HPDE6-E6E7 (cell line): ENCODE results near the gene DYNLL2.
"Not testable (repeated sequence)": the region's sequence is repeated elsewhere in the genome, so short reads cannot be mapped to it uniquely, and the experiment has no call there.

Experiments
- DNase-seq: peaks from one replicate; pipeline ENCODE4 v3.0.0; 2011; ENCODE audit warnings: missing footprints; ENCODE audit errors: extremely low spot score

The DYNLL2 gene

DNA sequence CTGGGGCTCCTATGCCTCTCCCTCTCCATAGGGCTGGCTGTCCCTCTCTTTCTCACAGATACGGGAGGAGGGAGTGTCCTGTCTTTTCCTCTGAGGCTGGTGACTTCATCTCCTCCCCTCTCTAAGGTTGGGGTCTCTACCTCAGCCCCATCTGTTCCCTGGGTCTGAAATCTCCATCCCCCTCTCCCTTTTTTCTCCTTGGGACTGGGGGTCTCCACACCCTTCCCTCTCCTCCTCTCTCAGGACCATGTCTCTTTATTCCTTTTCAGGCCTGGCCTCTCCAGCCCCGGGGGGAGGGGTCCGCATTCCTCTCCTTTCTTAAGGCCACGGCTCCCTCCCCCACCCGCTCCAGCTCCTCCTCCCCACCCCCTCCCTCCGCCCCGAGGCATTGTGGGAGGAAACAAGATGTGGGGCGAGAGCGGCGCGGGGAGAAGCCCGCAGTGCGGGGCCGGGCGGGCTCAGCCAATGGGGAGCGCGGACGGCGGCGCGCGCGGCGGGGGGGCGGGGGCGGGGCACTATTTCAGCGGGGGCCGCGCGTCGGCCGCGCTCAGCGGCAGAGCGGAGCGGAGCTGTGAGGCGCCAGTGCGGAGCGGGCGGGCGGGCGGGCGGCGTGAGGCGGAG, at the start of gene DYNLL2:
TSS of gene DYNLL2 (plus strand) at position 550 of the 621 bp plus-strand sequence. CDS start 3,672 bp downstream, outside the sequence.
- peak; percentile 87 for DNase-seq

DNA sequence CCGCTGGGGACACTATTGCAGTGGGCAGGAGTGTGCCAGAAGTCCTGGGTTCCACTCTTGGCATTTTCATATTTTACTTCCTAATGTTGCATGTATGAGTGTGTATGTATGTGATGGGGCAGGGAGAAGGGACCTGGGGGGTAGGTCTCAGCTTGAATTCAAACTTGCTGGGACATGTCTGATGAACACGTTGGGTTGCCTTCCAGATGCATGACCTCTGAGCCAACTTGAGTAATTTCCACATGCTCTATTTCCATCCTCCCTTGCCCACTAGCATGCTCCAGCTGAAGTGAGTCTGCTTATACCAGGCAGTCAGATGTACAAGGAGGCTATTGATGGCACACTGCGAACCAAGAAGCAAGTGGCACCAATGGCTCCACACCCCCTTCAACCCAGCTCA, 43.2 kb upstream of the DYNLL2 start:
- no peak for DNase-seq

DNA sequence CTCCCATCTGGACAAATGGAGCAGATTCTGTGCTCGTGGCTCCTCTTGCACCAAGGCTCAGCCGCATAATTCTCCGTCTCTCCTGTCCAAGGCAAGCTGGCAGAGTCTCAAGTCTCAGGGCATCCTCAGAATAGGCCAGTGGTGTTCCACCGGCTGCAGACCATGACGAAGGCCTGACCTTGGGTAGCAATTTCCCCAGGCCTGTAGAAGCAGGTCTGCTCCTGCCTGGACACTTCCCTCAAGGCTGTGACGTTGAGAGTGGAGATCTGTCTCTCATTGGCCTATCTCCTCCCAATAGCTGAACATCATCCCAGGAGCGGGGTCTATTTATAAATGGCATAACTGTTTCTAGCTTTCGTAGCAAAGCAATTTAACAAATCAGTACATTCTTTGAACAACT, 42.8 kb upstream of the DYNLL2 start:
- no peak for DNase-seq

DNA sequence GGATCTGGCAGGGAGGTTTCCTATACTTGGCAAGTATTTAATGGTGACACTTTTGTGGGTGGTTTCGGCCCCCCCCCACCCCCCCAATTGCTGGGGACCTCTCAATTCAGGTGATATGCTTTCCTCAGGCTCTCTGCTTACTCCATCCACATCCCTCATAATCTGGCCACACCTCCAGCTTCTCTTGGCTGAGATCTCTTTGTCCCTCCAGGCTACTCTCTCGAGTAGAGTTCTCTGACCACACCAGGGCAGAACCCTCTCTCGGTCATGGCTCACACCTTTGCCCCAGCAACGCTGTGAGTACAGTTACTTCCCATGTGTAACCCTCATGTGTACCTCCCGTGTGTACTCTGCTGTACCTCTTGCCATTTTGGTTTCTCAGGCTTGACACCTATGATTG, 42.1 kb upstream of the DYNLL2 start:
- DNase-seq = no peak

DNA sequence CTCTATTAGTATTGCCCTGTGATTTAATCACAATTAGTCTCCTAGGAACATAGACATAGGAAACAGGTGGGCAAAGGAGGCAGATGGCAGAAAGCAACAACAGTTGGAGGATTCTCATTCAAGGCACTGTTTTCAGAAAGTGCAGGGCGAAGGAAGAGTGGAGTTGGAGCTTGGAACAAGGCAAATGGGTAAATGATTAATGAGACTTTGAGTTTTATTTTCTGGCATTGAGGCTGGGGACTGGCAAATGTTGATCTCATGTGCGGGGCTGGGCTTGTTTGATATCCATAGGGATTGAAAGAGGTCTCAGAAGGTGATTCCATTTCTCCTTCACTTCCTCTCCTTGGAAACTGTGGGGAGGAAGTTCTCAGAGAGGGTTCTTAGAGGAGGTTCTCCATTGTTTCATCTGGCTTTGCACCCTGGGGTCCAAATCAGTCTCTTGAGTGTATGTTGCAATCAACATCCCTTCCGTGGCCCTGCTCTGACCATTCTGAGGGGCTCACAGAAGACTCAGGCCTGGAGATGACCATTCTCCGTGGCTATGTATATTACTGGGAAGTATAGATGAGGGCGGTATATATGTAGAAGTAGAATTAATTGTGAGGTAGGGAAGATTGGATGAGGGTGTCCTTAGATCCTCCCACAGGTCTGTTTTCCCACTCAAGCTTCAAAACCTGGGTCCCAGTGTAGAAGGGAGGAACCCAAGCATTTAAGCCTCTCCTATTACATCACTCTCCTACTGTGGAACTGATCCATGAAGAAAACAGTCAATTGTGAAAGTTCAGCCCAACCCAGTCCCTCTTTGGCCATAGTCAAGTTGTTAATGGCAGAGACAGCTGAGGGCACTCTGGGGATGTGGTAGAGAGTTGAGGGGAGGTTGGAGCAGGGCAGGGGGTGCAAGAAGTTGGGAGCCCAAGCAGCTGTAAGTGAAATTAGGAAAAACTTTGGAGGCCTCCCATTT, 39.7 kb upstream of the DYNLL2 start:
- no peak for DNase-seq

DNA sequence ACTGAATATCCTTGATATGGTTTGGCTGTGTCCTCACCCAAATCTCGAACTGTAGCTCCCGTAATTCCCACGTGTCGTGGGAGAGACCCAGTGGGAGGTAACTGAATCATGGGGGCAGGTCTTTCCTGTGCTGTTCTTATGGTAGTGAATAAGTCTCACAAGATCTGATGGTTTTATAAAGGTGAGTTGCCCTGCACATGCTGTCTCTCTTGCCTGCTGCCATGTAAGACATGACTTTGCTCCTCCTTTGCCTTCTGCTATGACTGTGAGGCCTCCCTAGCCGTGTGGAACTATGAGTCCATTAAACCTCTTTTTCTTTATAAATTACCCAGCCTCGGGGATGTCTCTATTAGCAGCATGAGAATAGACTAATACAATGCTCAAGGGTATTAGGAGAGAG, 39.0 kb upstream of the DYNLL2 start:
- not testable (repeated sequence) for DNase-seq

DNA sequence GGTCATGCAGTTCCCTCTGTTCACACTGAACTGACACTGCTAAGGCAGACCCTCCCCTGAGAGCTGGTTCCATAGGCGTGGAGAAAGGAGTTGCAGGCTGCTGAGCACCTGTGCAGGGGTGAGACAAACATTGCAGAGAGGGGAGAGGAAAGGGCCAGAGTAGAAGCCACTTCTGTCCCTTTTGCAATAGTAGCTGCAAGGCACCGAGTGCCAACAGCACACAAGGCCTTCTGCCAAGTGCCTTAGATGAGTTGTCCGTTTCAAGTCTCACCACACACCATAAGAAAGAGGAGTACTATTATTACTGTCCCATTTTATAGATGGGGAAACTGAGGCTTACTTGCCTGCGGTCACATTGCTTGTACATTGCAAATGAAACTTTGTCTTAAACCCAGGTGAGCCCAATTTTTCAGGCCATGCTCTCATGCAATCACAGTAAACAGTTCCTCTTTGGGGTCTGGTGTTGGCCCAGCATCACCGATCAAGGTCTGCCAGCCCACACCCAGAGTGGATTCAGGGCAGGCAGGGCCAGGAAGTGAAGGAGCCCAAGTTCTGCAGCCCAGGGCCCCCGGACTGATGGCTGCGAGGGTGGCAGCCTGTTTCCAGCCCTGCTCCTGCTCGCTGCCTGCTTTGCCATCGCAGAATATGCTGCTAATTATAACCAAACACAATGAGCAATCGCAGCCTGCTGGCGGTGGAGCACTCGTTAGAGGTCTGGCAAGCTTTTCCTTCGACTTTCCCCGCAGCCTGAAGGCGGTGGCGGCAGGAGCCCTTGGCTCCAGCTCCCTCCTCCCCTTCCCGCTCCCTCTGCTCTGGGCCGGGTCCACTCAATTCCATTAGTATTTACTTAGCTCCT, 36.8 kb upstream of the DYNLL2 start:
- no peak for DNase-seq

DNA sequence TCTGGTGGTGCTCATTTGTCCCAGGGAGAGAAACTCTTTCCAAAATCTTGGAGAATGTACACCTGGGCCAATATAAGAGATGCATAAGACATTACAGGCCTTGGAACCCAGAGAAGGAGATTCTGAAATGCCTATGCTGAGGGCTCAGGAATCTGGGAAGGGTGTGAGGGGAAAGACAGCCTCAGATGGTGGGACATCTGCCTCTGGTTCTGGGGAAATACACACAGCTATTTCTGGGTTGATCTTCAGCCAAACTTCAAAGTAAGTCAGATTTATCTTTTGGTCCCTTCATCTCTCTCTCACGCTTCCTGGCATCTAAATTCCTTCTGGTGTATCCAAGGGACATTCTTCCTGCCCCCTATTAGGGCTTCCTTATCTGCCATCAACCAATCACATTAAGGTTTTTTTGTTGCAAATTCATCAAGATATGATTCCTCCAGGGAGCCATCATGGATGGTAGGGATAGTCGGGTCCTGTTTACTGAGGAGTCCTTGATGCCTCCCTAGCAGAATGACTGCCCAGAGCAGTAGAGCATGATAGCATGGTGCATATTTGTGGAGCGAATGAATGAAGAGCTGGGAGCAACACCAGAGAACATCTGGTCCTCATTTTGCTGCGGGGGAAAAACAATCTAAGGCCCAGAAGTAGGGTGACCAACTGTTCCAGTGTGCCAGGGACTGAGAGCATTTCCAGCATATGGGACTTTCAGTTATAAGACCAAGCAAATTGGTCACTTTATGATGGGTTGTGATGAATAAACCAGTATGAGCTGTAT, 35.7 kb upstream of the DYNLL2 start:
- DNase-seq = no peak

DNA sequence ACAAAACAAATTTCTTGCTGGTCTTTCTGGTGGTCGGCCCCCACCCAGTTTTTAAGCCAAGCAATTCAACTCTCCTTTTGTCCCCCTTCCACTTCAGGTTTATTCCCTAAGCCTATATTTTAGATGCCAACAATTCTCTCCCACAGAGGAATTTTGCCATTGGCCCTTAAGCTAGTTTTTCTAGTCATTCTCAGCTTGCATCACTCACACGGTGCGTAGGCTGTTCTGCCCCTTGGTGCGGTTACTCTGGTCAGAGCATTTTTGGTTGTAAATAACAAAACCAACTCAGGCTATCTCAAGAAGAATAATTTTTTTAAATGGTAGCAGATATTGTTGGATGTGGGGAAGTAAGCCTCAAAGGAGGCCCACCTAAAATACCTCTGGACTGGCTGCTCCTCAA, 33.7 kb upstream of the DYNLL2 start:
- DNase-seq = no peak

DNA sequence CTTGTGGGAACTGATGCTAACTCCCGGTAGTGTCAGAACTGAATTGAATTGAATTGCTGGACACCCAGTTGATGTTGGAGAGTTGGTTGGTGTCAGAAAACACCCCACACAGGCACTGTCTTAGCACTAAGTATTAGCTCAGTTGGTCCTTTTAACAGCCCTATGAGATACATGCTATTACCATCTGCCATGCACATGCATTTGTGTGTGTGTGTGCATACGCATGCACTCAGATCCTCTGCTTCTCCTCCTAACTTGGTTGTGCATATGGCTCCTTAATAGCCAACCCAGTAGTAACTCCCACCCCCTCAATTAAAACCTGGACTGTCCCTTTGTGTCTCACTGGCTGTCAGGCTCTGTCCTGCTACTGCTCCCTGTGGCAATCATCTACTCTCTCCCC, 32.3 kb upstream of the DYNLL2 start:
- DNase-seq = no peak

DNA sequence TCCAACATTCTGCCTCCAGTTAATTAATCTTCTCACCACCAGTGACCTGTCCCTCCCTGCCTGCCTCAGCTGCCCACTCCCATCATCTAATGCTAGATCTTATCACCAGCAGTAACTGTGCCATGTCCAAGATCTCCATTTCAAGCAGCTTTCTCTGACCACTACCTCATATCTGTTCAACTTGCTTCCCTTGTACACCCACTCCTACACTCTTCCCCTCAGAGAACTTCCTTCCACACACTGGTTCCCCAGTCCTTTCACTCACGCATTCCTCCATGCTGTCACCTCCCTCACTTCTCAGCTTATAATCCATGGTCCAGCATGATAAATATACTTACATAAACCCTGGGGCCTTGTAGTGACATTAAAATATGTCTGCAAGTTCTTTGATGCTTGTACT, 31.8 kb upstream of the DYNLL2 start:
- DNase-seq = no peak

DNA sequence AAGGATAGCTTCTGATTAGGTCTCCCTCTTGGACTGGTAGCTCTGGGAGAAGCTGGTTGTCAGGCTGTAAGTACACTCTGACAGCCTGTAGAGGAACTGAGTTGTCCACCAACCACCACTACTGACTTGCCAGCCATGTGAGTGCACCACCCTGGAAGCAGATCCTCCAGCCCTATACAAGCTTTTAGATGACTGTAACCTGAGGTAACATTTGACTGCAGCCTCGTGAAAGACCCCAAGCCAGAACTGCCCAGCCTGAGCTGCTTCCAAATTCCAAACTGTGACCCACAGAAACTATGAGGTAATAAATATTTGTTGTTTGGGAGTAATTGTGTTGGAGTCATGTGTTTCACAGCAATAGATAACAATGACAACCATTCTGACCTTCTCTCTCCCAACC, 30.8 kb upstream of the DYNLL2 start:
- DNase-seq = no peak

DNA sequence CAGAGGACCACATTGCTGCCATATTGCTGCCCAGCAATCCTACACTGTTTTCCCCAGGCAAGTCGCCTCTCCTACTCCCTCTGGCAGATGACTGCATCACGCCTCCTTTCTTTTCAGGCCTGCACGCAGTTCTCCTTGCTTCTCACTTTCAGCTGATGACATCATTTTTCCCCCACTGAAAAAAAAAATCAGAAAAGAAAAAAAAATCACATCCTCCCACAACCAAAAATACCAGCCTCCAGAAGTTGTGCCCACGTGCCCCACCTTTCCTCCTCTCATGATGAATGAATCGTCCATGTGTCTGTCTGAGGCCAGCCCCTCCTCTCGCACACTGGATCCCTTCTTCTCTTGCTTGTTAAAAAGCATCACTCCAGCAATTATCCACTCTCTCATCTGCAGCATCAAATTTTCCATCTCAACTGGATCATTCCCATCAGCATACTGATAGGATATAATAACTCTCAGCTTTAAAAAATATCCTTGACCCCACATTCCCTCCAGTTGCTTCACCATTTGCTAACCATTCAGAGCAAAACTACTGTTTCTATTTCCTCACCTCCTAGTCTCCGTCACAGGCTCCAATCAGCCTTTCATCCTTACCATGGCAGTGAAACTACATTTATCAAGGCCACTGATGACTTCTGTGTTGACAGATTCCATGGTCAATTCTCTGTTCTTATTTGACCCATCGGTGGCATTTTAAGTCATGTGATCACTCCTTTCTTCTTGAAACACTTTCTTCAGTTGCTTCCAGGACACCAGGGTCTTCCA, 30.1 kb upstream of the DYNLL2 start:
- DNase-seq = no peak

DNA sequence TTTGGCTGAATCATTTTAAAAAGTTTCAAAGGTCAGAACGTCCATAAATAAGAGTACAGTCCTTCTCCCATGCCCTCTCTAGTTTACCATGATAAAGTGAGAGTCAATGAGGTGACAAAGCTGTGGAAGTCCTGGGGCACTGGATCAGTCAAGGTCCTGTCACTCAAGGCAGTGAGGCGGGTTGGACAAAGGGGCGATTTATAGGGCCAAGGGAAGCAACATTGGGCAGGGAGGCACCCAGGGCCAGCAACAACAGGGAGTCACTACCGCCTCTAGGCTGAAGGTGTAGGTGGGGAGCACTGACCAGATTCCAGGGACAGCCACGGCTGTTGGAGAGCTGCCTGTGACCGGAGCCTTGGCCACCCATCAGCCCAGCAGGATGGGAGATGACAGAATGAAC, 28.6 kb upstream of the DYNLL2 start:
- DNase-seq = no peak

DNA sequence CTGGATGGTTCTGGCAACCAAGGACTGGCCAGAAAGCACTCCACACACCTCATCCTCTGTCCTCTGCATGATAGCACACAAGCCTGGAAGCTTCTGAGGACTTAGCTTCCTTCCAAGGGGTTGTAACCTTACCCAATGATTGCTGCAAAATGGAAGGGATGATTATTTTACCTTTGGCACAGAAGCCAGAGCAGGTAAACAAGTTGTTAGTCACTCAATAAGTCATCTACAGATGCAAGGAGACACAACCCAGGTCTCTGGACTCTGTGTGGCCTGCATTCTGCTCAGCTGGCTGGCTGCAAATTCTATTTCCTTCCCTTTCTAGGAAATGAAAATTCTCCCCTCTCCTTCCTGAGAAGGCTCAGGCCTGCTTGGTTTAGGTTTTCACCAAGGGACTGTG, 26.7 kb upstream of the DYNLL2 start:
- DNase-seq = no peak

DNA sequence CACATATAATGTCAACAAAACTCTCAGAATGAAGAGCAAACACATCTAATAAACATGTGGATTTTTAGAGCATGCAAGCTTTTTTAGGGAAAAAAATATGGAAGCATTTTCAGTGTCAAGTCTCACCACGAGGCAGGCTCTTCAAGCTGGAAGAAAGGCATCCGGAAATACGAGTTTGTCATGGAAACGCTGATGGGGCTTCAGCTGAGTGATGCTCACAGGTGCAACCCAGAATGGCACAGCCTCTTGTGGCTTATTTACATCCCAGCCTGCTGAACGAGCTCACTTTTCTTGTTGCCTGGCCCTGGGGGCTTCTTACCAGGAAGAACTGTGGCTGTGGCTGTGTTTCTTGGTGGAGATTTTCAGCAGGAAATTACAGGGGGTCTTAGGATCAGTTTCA, 24.1 kb upstream of the DYNLL2 start:
- DNase-seq = no peak

DNA sequence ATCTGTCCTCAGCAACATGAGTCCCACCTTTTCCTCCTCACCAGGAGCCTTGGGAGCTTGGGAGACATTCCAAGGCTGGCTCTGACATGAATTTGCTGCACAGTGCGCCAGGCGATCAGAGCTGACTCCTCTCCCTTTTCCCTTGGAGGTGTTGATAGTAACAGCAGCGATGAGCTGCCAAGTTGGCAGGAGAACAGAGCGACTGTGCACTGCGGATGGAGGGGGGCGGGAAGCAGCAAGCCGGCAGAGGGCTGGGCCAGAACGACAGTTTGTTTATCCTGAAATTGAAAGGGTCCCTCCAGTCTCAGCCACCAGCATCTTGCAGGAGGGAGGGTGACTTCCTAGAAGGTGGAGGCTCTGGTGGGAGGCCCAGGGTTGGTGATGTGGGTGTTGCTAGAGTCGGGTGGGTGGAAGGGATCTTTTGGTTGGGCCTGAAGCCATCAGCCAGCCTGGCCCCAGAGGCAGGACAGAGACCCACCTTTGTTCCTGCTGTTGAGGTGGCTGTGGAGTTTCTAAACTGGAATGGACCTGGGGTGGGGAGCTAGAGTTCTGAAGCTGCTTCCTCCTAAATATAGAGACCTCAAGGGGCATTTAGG, 22.5 kb upstream of the DYNLL2 start:
- no peak for DNase-seq

DNA sequence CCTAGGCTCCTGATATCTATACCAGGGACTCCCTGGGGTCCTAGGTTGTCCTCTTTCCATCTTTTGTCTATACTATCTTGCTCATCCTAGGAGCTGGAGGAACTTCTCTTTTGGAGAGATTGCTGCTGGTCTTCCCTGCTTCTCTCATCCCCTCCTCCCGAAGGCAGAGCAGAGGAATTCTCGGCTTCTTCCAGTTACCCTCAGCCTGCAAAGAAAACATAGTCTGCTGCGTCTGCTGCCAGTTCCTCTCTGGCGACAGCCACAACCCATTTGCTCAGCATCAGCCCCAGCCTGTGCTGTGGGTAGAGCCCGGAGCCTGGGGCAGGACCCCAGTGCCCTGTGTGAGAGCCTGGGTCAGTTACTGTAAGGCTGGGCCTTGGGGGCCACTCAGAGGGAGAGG, 21.5 kb upstream of the DYNLL2 start:
- DNase-seq = no peak

DNA sequence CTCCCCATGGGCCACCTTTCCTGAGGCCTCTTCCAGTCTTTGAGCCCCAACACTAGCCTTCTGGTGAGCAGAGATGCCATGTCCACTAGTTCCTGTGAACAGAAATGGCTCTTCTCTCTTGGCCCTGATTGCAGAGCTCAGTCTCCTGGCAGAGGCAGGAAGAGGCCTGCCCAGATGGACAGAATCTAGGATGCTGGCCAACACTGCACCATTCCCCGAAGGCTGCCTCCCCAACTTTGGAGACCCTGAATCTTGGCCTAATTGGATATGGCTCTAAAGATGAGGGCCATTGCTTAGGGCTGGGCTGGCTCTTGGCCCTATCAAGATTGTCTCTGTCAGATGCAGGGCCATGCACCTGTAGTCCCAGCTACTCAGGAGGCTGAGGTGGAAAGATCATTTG, 18.0 kb upstream of the DYNLL2 start:
- no peak for DNase-seq

DNA sequence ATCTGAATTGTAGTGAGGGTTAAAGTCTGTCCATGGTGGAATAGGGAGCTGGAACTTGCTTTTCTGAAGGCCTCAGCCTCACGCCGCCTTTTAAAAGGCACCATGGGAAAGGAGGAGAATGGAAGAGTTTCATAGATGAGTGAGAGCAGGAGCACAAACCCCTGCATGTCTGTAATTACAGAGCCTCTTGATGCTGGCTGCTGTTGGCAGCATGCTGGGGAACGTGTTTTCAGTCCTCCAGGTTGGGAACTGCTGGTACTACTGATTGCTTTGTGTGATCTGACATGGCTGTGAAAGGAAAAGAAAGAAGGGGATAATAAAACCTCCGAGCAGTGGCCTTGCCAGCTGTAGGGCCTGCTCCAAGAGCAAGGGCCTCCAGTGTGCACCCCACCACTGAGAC, 16.8 kb upstream of the DYNLL2 start:
- DNase-seq = no peak
